HG03066 (cell line): Measurements from ENCODE around the gene BZW2.

ENCODE experiments used
- ATAC-seq: cut with Tn5 transposase; IDR thresholded peaks from one replicate; pipeline ENCODE4 v1.9.1; 2021; ENCODE audit warnings: low read depth; ENCODE audit not compliant: unreplicated experiment

Gene BZW2

DNA sequence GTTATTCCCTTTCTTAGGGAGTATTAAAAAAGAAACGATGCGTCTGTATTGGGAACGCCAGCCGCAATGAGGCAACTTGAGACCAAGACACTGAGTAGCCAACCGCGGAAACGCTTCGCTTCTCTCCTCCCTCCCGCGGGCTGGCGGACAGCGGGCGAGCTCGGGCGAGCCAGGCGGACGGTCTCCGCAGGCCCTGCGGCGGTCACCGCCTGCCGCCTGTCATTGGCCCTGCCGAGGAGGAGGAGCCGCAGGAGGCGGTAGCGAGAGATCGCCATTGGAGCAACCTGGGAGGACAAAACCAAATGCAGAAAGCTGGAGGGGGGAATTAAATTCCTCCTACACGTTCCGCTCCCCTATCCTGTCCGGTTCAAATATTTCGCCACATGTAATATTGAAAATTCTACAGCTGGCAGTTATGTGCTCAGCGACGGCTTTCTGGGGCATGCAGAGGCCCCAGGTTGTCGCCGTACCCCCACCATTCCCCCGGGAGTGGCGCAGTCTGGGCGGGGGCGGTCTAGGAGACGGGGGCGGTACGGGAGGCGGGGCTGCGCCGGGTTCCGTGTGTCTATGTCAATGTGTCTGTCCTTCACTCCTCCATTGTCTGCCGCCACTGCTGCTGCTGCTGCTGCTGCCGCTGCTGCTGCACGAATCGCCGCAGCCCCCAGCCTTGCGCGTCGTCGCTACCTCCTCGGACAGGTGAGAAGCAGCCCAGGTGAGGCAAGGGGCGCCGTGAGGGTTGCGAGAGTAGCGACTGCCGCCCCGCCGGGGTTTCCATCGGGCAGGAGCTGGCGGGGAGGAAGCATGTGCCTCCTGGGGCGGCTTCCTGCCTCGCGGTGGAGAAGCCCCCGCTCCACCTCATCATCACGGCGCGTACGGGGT, at the start of gene BZW2, which contains the start of gene ANKMY2:
Gene BZW2 (plus strand): TSS at position 589 of the 879 bp plus-strand sequence. CDS start 19,263 bp downstream, outside the sequence.
Gene ANKMY2 (minus strand): TSS at position 162 of the 879 bp plus-strand sequence. CDS start 181 bp downstream, outside the sequence.
- peak; percentile 89 for ATAC-seq

DNA sequence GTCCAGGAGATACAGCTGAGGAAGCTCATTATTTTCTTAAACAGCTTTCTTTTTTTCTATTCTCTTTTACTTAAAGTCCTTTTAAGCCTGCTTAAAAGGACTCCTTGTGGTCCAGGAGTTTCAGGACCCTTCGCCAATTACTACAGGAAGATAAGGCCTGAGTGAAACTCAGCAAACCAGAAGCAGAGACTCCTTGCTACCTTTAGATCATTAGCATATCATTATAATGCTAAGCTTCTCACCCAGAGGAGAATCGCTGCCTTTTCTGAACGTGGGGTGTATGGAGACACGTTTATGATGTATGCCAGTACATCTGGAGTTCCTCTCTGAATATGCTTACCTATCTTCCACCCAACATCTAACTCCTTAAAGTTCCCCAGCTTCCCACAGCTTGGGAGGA, 48.0 kb upstream of the BZW2 start:
- no peak for ATAC-seq

DNA sequence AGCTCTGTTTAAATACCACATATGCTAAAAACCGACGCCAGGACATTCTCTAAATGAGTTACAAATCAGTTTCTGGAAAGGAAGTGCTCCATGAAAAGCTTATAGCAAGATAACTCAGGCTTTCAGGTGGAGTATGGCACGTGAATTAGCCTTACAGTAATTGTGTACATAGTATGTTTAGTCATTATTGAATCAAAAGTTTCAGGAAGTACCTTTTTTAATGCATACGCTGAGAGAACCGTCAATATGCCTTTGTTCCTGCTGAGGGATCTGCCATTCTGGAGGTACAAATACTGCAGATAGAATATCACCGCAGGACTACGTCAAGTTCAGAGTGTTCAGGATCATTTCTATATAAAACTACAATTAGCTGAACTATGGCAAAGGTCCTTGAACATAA, 46.1 kb upstream of the BZW2 start:
- ATAC-seq = no peak

DNA sequence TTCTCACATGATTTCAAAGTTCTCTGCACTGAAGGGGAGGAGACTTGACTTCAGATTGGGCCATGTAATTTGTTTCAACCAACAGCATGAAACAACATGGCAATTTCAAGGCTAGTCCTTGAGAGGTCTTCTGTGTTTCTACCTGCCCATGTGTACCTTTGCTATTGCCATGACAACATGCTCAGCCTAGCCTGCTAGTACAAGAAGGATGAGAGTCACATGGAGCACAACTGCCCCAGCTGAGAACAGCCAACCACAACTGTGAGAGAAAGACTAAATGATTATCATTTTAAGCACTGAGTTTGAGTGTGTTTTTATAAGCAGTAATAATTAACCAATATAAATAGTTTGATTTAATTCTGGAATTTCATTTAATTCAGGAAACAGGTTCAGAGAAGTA, 42.3 kb upstream of the BZW2 start:
- no peak for ATAC-seq

DNA sequence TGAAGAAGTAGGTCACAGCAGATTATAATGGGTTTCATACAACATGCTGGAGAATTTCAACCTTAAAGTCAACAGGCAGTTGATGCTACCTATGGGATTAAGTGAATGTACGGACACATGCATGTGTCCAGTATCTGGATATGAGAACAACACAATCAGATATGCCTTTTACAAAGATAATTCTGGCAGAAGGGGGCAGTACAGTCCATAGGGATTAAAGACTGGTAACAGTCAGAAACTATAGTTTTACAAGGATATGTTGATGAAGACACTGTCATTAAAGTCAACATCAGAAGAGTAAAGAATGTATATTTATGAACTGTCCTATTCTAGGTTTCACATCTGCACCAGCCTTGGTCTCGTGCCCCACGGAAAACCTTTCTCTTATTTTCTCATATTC, 41.9 kb upstream of the BZW2 start:
- no peak for ATAC-seq

DNA sequence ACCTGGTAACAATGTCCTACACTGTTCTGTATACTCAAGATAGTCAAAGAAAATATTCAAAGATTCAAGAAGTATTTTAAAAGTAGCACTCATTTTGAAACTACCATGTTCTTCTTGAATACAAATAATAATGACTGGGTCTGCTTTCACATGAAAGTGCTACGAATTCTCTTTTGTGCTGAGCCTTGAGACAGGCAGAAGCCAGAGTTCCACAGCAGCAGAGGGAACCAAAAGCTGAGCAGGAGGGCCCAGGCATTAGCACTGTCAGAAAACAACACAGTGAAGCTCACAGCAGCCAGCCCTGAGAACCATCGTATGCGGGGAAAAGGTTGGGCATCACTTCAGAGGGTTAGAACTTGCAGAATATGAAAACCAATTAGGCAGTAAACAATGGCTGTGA, 39.3 kb upstream of the BZW2 start:
- ATAC-seq = no peak

DNA sequence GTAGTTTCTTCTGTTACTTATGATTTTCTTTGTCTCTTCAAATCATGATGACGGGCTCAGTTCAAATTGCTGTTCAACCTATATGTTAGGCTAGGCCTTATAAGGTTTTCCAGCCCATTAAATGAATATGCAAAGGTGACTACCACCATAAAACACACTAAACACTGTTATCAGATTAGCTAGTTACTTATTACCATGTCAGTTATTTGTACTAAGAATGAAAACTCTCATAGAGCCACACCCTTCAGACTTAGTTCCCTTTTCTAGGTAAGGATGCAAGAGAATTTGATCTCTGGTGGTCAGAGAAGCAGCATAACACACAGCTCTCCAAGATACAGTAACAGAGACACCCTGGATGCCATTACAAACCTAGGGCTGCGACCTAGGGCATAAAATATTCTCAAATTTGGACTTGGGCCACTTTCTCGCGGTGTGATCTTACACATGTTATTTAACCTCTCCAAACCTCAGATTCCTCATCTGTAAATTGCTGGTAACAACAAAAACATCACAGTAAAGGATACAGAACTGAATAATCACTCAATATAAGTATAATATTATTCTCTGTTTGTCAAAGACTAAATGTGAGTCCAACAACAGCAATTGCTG, 36.0 kb upstream of the BZW2 start:
- ATAC-seq = no peak

DNA sequence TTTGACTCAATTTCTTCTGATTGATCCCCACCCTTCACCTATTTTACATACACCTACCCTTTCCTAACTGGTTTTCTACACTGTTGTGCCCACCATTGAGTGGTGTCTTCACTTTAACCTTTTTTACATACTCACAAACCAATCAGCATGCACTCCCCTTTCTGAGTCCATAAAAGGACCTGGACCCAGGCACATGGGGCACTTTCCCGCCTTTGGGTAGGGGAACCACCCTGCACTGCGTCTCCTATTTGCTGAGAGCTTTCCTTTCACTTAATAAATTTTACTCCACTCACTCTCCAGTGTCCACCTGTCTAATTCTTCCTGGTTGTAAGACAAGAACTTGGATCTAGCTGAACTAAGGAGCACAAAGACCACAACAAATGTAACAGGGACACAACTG, 34.3 kb upstream of the BZW2 start:
- no peak for ATAC-seq

DNA sequence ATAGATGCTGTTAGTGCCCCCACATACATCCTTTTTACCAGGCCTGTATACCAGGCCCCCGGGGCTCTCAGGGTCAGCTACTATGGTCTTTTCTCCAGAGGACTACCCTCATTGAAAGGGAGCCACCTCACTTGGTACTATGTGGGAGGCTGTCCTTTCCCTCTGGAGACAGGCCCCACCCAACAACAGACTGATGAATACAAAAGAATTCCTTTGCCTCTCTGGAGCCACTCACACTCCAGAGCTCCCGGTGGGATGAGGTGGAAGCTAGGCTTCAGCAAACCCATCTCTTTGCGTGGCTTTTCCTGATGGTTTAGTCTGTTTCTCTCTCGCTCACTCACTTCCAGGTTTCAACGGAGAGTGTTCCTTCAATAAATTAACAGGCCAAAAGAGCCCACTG, 30.8 kb upstream of the BZW2 start:
- ATAC-seq = no peak

DNA sequence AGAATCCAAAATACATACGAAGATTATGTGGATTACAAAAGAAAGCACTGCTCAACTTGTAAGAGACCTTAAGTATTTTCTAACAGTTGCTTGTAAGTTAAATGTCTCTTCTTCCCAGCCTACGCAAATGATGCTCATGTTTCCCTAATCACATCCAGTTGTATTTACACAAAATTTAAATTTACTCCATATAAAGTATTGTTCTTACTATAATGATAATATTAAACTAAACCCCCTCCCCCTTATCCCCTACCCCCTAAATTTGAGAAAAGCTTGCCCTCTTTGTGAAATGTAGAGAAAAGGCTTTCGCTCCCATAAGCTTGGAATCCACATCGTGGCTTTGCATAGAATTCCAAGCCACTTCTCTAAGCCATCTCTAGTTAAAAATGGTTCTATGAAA, 29.9 kb upstream of the BZW2 start:
- ATAC-seq = no peak

DNA sequence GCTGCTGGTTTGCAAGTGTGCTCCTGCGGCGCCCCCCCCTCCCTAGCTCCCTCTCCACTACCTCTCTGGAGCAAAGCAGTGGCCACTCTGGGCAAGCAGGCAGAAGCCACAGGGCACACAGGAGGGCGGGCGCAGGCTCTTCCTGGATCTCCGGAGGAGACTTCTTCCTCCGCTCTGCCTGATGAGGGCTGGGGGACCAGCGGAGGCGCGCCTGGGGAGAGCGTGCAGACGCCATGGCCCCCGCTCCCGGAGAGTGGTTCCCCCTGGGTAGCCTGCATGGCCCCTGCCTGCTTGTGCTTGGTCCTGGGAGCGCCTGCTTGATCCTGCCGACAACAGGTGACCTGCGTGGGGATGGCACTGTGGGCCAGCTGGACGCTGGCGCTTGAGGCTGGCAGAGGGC, 29.4 kb upstream of the BZW2 start:
- ATAC-seq = no peak

DNA sequence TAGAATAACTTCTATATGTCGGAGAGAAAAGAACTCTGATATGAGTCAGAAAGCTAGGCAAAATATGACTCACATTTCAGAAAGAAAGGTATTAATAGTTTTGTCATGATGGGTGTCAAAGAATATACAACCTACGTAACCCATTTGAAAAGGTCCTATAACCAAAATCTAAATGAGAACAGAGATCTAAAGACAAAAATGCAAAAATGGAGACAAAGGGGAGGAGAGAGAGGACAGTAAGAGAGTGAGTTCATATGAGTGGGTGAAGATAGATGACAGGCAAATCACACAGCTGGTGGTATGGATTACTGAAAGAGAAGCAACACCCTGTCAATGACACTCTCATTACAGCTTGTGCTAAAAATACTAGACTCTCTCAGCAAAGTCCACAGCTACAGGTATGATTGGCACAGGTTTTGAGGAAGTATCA, 26.0 kb upstream of the BZW2 start:
- peak; percentile 78 for ATAC-seq

DNA sequence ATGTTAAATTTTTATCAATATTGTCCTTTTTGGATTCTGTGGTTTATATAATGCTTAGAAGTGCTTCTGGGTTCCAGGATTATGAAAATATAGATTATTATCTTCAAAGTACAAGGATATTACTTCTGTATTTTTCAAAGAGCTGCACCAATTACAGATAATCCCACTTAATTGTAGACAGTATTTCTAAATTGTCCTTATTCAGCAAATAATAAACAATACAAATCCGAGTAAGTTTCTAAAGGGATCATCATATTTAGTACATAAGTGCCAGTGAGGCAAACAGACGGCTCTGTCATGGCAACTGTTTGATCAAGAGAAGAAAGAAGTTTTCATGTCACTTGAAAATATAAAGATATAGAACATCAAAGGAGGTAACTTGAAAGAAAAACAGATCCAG, 19.6 kb upstream of the BZW2 start:
- no peak for ATAC-seq

DNA sequence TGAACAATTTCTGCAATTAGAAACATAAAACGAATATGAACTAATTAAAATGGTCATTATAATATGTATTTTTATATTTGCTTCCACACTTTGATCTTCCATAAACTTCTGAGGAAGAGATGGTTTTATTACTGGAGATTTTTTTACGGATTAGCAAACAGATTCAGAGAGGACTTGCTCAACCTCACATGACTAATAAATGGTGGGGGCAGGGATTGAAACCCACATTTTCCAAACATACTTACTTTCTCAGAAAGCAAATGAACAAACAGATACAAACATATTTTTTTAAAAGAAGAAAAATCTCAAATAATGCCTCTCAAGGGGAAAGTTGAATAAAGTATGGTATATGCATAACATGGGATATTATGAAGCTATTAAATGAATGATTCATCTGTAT, 18.7 kb upstream of the BZW2 start:
- ATAC-seq = no peak

DNA sequence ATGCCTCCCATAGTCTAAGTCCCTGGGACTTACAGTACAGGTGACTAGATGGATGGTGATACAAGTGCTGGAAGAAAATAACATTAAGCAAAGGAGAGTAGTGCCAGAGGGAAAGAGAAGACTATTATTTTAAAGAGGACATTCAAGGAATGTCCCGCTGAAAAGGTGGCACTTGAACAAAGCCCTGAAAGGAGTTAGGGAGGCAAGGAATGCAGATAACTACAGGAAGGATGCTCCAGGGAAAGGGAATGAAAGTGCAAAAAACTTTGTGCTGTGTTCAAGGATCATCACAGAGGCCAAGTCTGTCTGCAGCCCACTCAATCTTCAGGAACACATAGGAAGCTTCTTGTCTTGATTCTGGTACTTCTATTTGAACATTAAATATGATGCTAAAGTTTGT, 15.3 kb upstream of the BZW2 start:
- ATAC-seq = no peak

DNA sequence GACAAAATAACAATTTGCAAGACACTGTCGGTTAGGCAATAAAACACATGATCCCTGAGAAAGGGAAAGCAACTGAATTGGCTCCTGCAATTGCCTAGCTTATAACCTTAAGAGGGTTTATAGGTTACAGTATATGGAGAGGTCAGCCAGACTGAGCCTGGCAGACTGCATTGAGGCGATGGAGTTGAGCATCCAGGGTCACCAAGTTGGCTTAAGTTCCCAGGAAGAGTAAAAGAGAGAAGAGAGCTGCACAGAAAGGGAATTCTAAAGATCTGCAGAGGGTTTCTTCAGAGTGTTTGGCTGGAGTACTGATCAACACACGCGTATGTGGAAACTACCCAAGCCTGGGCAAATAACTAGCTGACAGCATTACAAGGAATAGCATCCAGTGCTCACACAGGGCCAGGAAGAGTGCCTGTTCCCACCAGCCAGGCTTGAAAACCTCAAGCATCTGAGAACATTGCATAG, 11.7 kb upstream of the BZW2 start:
- ATAC-seq = no peak

DNA sequence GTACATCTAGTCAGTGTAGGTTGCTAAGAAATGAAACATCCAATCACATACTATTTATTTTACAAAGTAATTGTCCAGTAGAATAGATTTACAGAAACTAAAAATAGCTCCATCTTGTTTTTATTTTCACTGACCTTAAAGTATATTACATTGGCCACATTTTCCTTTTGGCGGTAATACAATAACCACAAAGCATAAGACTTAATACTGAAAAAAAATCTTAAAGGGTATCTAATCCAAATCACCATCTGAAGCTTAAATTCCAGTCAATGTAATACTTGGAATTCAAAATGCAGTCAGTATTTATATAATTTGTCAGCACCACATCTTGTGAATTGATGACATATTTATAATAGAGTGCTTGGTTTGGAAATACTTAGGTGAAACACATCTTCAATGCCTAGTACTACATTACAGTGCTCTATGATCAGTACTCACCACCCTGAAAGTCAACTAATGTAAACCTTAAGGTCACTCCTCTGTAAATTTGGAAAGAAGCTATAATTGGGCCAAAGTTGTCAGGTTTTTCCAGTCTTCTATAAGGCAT, 9.4 kb upstream of the BZW2 start:
- ATAC-seq = no peak

DNA sequence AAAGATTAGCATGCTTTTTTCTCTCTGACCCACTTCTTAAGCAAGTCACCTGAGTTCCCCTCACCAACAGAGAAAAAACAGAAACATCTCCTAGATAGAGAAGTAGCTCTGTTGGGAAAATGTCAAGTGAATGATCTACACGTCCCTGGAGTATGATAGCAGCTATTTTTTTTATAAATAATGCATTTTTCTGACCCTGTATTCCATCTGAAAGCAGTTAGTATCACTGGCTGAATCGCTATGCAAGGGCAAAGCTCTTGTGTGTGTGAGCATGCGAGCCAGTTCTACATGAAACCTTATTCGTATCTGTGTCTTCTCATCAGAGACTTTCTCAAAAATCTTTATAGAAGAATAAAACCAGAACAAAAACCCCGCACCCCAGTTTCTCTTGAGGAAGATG, 8.6 kb upstream of the BZW2 start:
- ATAC-seq = no peak

DNA sequence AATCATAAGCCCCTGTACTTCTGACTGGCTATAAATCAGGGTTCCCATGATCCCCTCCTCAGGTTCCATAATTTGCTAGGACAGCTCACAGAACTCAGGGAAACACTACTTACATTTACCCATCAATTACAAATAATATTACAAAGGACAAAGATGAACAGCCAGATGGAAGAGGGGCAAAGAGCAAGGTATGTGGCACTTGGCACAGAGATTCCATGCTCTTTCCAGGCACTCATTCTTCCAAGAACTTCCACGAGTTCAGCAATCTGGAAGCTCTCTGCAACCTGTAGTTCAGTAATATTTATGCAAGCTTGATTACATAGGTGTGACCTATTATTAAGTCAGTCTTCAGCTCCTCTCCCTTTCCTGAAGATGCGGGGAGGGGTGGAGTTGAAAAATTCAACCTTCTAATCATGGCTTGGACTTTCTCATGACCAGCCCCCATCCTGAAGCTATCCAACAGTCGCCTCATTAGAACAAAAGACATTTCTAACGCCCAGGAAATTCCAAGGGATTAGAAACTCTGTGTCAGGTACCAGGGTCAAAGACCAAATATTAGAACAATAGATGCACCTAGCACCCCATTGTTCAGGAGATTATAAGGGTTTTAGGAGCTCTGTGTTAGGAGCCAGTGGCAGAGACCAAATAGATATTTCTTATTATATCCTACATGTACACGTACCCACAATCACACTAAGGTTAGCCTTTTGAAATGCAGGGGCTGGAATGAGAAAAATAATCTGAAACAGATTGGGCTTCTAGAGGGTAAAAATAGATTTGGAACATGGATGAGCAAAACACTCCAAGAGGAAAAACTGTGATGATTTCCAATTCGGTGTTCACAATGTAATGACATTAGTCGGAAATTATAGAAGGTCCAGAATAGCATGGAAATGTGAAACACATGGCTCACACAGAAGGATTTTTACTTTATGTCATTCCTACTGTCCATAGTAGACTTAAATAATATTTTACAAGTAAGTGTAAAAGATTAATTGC, 7.4 kb upstream of the BZW2 start:
- ATAC-seq = no peak

DNA sequence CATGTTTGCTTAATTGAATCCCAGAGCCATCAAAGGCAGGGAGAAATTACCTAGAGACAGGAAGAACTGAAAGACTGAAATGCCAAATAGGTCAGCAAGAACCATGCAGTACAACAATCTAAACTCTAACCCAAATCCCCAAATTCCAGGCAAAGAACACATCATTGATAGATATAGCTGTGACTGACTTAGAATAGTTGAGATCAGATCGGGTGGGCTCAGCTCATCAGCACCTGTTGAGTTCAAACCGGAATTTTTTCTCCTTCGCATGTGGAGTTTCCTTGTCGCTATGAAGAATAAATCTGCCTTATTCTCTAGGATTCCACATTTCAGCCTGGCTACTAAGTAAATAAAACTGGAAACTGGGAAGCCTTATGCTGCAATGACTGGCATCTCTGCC, 1.8 kb upstream of the BZW2 start:
- no peak for ATAC-seq
